ENCODE measurements around the gene SUCLG2. TPM values are rescaled to one million over a fixed set of nuclear protein-coding genes. Genes with fewer than 3 reads are reported as not detected.

The SUCLG2 gene
- total and polyA plus RNA-seq, 11 donors, result 41.6 to 119 (median 77.6) TPM

DNA sequence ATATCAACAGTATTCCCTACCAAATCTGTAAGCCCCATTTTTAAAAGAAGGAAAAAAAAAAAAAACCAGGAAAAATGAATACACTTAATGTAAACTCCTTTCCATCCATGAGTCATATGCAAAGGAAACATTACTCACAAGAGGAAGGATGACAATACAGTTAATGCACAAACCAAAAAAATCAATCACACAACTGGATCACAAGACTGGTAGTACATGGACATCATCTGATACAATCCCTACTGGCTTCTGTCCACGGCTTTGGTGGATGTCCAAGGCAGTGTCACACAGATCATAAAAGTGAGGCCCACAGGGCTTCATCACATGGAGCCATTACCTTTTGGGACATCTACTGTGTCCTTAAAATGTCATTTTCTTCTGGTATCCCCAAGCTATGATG, 44.0 kb downstream of the SUCLG2 start:
- no peak overlapping the region for H3K4me3 ChIP-seq
- intact Hi-C loops (cut with DNase I), result no loop called here
- no peak for ATAC-seq
- TF ChIP-seq POLR2A (IDR thresholded peaks at IDR 0.05) (no peak), CTCF (IDR thresholded peaks at IDR 0.05) (no peak)
- peaks cover 0 to 4% (median 0%) of the 10 kb centered on the region in 12 donors for H3K9me3 ChIP-seq
- H3K27ac ChIP-seq, result no peak overlapping the region
- peaks cover 0 to 8% (median 0%) of the 10 kb centered on the region in 12 donors for H3K4me1 ChIP-seq
- 79 to 98% (median 89%) methylated on average over 1 of the region's 1 CpG for WGBS, 4 donors
- no peak for DNase-seq
- H3K27me3 ChIP-seq, result no peaks in the 10 kb centered on the region
- peaks cover 0 to 51% (median 39%) of the 10 kb centered on the region in 9 donors for H3K36me3 ChIP-seq

- intact Hi-C loops (cut with DNase I), result loop anchor here in 1 of 10 donors (10.0 kb wide), 1 partner anchor 55 kb away; no protein-coding TSS in a partner anchor
- Histone ChIP-seq H3K27me3 (no peaks in the 10 kb centered on the region), H3K27ac (no peak overlapping the region), H3K4me1 (peaks cover 0 to 6% (median 0%) of the 10 kb centered on the region in 12 donors), H3K36me3 (peaks cover 0 to 56% (median 46%) of the 10 kb centered on the region in 9 donors), H3K9me3 (peaks cover 0 to 4% (median 0%) of the 10 kb centered on the region in 12 donors), H3K4me3 (no peak overlapping the region)
- DNase-seq, result no peak
- no peak for TF ChIP-seq CTCF (IDR thresholded peaks at IDR 0.05)
- no peak for ATAC-seq
Observed at GRCh38 chr3:67609709-67610108, 44.7 kb downstream of the SUCLG2 start.

- no peak for ATAC-seq
- WGBS, 4 donors, result 96 to 98% (median 97%) methylated on average over 2 of the region's 2 CpGs
- intact Hi-C loops (cut with DNase I), result loop anchor here in 1 of 10 donors (10.0 kb wide), 1 partner anchor 57 kb away; no protein-coding TSS in a partner anchor
- DNase-seq, result no peak
- no peak overlapping the region for H3K27ac ChIP-seq
- peaks cover 0 to 3% (median 0%) of the 10 kb centered on the region in 12 donors for H3K4me1 ChIP-seq
- H3K9me3 ChIP-seq, result peaks cover 0 to 4% (median 0%) of the 10 kb centered on the region in 12 donors
- peaks cover 0 to 64% (median 51%) of the 10 kb centered on the region in 9 donors for H3K36me3 ChIP-seq
- H3K27me3 ChIP-seq, result no peaks in the 10 kb centered on the region
- H3K4me3 ChIP-seq, result no peak overlapping the region
- TF ChIP-seq POLR2A (IDR thresholded peaks at IDR 0.05), result no peak
- TF ChIP-seq CTCF (IDR thresholded peaks at IDR 0.05), result no peak
Observed at GRCh38 chr3:67608034-67608433, 46.4 kb downstream of the SUCLG2 start.

GRCh38 chr3:67605377-67605776, 49.0 kb downstream of the SUCLG2 start:
- Histone ChIP-seq H3K4me3 (no peak overlapping the region), H3K27ac (no peak overlapping the region), H3K4me1 (peaks cover 0 to 25% (median 4%) of the 10 kb centered on the region in 12 donors), H3K9me3 (peaks cover 0 to 4% (median 0%) of the 10 kb centered on the region in 12 donors), H3K36me3 (peaks cover 0 to 67% (median 46%) of the 10 kb centered on the region in 9 donors), H3K27me3 (no peaks in the 10 kb centered on the region)
- ATAC-seq (no peak), DNase-seq (no peak)
- TF ChIP-seq CTCF (IDR thresholded peaks at IDR 0.05), result peak in 1 of 12 donors; percentile 16
- no peak for TF ChIP-seq POLR2A (IDR thresholded peaks at IDR 0.05)
- intact Hi-C loops (cut with DNase I), result loop anchor here in 1 of 10 donors (10.0 kb wide), 1 partner anchor 59 kb away; no protein-coding TSS in a partner anchor
- 55 to 72% (median 62%) methylated on average over 1 of the region's 1 CpG for WGBS, 4 donors
